Upper lobe of left lung (tissue), 6 donors: ENCODE data around the gene WDR93. TPM values are rescaled to one million over a fixed set of nuclear protein-coding genes. Genes with fewer than 3 reads are reported as not detected.

Experiments used
- ATAC-seq, 2 donors: fragments of 200-7000 bp; cut with Tn5 transposase; one replicate each; pipeline ENCODE4 v1.9.1; 2022; ENCODE audit warnings: mild to moderate bottlenecking in 2 of 2, moderate library complexity in 2 of 2; ENCODE audit not compliant: low FRiP score in 2 of 2
- DNase-seq, 2 donors: peaks; one replicate each; pipeline ENCODE4 v3.0.0-alpha.2; 2019 to 2020
- H3K27ac ChIP-seq, 4 donors: fragments of 200-600 bp; sonication (generic); one replicate each; pipeline ENCODE4 v1.5.1; 2016 to 2019
- H3K27me3 ChIP-seq, 4 donors: fragments of 200-600 bp; sonication (generic); one replicate each; pipeline ENCODE4 v1.5.1; 2017 to 2019
- H3K36me3 ChIP-seq, 4 donors: fragments of 200-600 bp; sonication (generic); one replicate each; pipeline ENCODE4 v1.5.1; 2016 to 2019
- H3K4me1 ChIP-seq, 4 donors: fragments of 200-600 bp; sonication (generic); one replicate each; pipeline ENCODE4 v1.5.1; 2018 to 2019
- H3K4me3 ChIP-seq, 4 donors: fragments of 200-600 bp; sonication (generic); one replicate each; pipeline ENCODE4 v1.5.1; 2017 to 2019; ENCODE audit warnings: mild to moderate bottlenecking in 2 of 4, moderate library complexity in 1 of 4
- H3K9me3 ChIP-seq, 4 donors: fragments of 200-600 bp; sonication (generic); one replicate each; pipeline ENCODE4 v1.5.1; 2018 to 2019
- CTCF ChIP-seq, 6 experiments: fragments of 450-650 bp in 4 of 6; fragments of 200-600 bp in 2 of 6; sonication (generic) in 2 of 6; IDR thresholded peaks; one replicate each; pipeline ENCODE4 v1.5.1; 2016 to 2019; ENCODE audit warnings: antibody characterized with exemption in 6 of 6
- EP300 ChIP-seq, 4 donors: sonication (generic); formaldehyde crosslinking; IDR thresholded peaks; one replicate each; pipeline ENCODE4 v1.5.1; 2017; ENCODE audit warnings: antibody characterized with exemption in 4 of 4, control low read depth in 2 of 4
- POLR2A ChIP-seq, 4 donors: fragments of 450-650 bp; IDR thresholded peaks; one replicate each; pipeline ENCODE4 v1.5.1; 2016 to 2017; ENCODE audit warnings: antibody characterized with exemption in 4 of 4, mild to moderate bottlenecking in 2 of 4
- POLR2AphosphoS5 ChIP-seq, 2 donors: sonication (generic); formaldehyde crosslinking; IDR thresholded peaks; one replicate each; pipeline ENCODE4 v1.5.1; 2017; ENCODE audit warnings: antibody characterized with exemption in 2 of 2
- WGBS, 2 donors: methylation state at CpG; one replicate each; pipeline ENCODE4 v1.1.5; 2017 to 2018; 5-methylcytosine and 5-hydroxymethylcytosine counted together
- total RNA-seq, 6 donors: library from RNA; depleted of rRNA in 4 of 6; stranded (reverse); fragments of >200 nt in 4 of 6; gene quantifications; one replicate each; pipeline versions ENCODE4 v1.1.0 to v1.2.1, GENCODE V29; 2016 to 2021
- donor health status: DM: no; HTN: no; CAD: no; lungs with moderate emphysema.
- donor health status: DM: no; HTN: yes; CAD: no; lungs with severe emphysema.

Gene WDR93
- total RNA-seq, 6 donors from 2014 or later = 0.31 to 7.2 (median 1.9) TPM

GRCh38 chr15:89707577-89707976 lies 17.0 kb downstream of the WDR93 start:
- DNase-seq (no peak), ATAC-seq (no peak)
- no peak overlapping the region for H3K4me3 ChIP-seq
- H3K27ac ChIP-seq = no peak overlapping the region
- TF ChIP-seq EP300 (IDR thresholded peaks at IDR 0.05) (no peak), POLR2A (IDR thresholded peaks at IDR 0.05) (no peak), CTCF (IDR thresholded peaks at IDR 0.05) (no peak), POLR2AphosphoS5 (IDR thresholded peaks at IDR 0.05) (no peak)
- H3K9me3 ChIP-seq = no peaks in the 10 kb centered on the region
- 43 to 45% methylated on average over 1 of the region's 1 CpG for WGBS, 2 donors
- H3K27me3 ChIP-seq = no peaks in the 10 kb centered on the region
- H3K4me1 ChIP-seq = no peaks in the 10 kb centered on the region
- no peaks in the 10 kb centered on the region for H3K36me3 ChIP-seq

DNA sequence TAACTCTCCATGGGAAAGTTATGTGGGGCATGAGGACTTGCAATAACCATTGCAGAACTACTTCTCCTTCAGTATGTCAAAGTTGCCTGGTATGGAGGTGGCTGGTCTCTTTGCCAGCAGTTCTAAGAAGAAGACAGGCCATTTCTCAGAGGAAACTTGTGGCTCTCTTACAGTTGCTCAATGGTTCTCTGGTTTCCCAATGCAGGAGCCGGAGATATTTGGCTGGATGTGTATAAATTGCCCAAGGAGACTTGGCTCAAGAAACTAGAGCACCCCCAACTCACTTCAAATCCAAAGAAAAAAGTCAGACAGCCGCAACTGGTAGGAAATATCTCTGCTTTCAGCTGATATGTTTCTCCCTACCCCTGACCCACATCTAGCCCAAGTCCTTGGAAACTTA lies 24.2 kb downstream of the WDR93 start:
- no peaks in the 10 kb centered on the region for H3K9me3 ChIP-seq
- TF ChIP-seq EP300 (IDR thresholded peaks at IDR 0.05) (no peak), POLR2AphosphoS5 (IDR thresholded peaks at IDR 0.05) (no peak), POLR2A (IDR thresholded peaks at IDR 0.05) (no peak), CTCF (IDR thresholded peaks at IDR 0.05) (no peak)
- H3K4me3 ChIP-seq = no peak overlapping the region
- H3K36me3 ChIP-seq = no peaks in the 10 kb centered on the region
- 69 to 75% methylated on average over 2 of the region's 2 CpGs for WGBS, 2 donors
- DNase-seq (peak in 1 of 2 donors; percentile 24), ATAC-seq (peak in 1 of 2 donors; percentile 31)
- H3K4me1 ChIP-seq = no peaks in the 10 kb centered on the region
- no peaks in the 10 kb centered on the region for H3K27me3 ChIP-seq
- H3K27ac ChIP-seq = no peak overlapping the region

GRCh38 chr15:89723031-89723430 lies 32.4 kb downstream of the WDR93 start:
- no peak overlapping the region for H3K4me3 ChIP-seq
- no peak for DNase-seq
- H3K27ac ChIP-seq = no peak overlapping the region
- H3K36me3 ChIP-seq = no peaks in the 10 kb centered on the region
- no peaks in the 10 kb centered on the region for H3K9me3 ChIP-seq
- TF ChIP-seq EP300 (IDR thresholded peaks at IDR 0.05) = no peak
- TF ChIP-seq POLR2AphosphoS5 (IDR thresholded peaks at IDR 0.05) = no peak
- TF ChIP-seq CTCF (IDR thresholded peaks at IDR 0.05) = no peak
- no peak for TF ChIP-seq POLR2A (IDR thresholded peaks at IDR 0.05)
- no peak for ATAC-seq
- H3K27me3 ChIP-seq = no peaks in the 10 kb centered on the region
- WGBS, 2 donors = 94 to 95% methylated on average over 3 of the region's 3 CpGs
- H3K4me1 ChIP-seq = no peaks in the 10 kb centered on the region

GRCh38 chr15:89724621-89725020 lies 34.0 kb downstream of the WDR93 start:
- no peak for ATAC-seq
- H3K4me3 ChIP-seq = no peak overlapping the region
- peaks cover 0 to 5% (median 0%) of the 10 kb centered on the region in 4 donors for H3K4me1 ChIP-seq
- TF ChIP-seq CTCF (IDR thresholded peaks at IDR 0.05) (no peak), POLR2A (IDR thresholded peaks at IDR 0.05) (no peak), POLR2AphosphoS5 (IDR thresholded peaks at IDR 0.05) (no peak), EP300 (IDR thresholded peaks at IDR 0.05) (no peak)
- WGBS, 2 donors = 93 to 97% methylated on average over 1 of the region's 1 CpG
- H3K27ac ChIP-seq = no peak overlapping the region
- no peaks in the 10 kb centered on the region for H3K36me3 ChIP-seq
- no peaks in the 10 kb centered on the region for H3K27me3 ChIP-seq
- DNase-seq = no peak
- no peaks in the 10 kb centered on the region for H3K9me3 ChIP-seq

DNA sequence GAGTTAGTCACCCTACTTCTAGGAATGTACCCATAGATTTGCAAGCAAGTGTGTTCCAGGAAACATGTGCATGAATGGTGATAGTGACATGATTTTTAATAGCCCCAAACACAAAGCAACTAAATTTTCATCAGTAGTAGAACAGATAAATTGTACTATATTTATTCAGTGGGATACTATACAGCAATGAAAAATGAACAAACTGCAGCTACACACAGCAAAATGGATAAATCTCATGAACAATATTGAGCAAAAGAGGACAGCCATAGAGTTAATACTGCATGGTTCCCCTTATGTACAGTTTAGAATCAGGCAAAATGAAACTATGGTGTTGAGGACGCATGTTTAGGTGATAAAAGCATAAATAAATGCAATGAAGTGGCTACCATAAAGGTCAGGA lies 34.5 kb downstream of the WDR93 start:
- no peaks in the 10 kb centered on the region for H3K27me3 ChIP-seq
- H3K36me3 ChIP-seq = no peaks in the 10 kb centered on the region
- peaks cover 0 to 5% (median 0%) of the 10 kb centered on the region in 4 donors for H3K4me1 ChIP-seq
- DNase-seq = no peak
- 74 to 90% methylated on average over 1 of the region's 1 CpG for WGBS, 2 donors
- H3K4me3 ChIP-seq = no peak overlapping the region
- no peak for ATAC-seq
- no peak for TF ChIP-seq CTCF (IDR thresholded peaks at IDR 0.05)
- TF ChIP-seq POLR2A (IDR thresholded peaks at IDR 0.05) = no peak
- TF ChIP-seq POLR2AphosphoS5 (IDR thresholded peaks at IDR 0.05) = no peak
- TF ChIP-seq EP300 (IDR thresholded peaks at IDR 0.05) = no peak
- no peak overlapping the region for H3K27ac ChIP-seq
- H3K9me3 ChIP-seq = no peaks in the 10 kb centered on the region
